Stimulated activated CD4-positive, alpha-beta T cell treated with anti-CD3 and anti-CD28 coated beads, Interleukin-4, amount 100 ng/mL, for 24 hours (primary cell): ENCODE measurements around the gene EEF2.
"Not testable (repeated sequence)": the region's sequence is repeated elsewhere in the genome, so short reads cannot be mapped to it uniquely, and the experiment has no call there.

Experiments
- DNase-seq: peaks from one replicate; pipeline ENCODE4 v3.0.0-alpha.2; 2020

The EEF2 gene

DNA sequence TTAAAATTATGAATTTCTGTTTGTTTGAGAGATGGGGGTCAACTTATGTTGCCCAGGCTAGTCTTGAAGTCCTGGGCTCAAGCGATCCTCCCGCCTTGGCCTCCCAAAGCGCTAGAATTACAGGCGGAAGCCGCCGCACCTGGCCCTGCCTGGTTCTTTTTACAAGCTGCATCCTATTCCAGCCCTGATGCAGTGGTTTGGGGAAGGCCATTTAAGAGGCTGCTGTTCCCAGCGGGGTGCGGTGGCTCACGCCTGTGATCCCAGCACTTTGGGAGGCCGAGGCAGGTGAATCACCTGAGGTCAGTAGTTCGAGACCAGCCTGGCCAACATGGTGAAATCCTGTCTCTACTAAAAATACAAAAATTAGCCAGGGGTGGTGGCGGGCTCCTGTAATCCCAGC, 17.3 kb downstream of the EEF2 start:
- not testable (repeated sequence) for DNase-seq

DNA sequence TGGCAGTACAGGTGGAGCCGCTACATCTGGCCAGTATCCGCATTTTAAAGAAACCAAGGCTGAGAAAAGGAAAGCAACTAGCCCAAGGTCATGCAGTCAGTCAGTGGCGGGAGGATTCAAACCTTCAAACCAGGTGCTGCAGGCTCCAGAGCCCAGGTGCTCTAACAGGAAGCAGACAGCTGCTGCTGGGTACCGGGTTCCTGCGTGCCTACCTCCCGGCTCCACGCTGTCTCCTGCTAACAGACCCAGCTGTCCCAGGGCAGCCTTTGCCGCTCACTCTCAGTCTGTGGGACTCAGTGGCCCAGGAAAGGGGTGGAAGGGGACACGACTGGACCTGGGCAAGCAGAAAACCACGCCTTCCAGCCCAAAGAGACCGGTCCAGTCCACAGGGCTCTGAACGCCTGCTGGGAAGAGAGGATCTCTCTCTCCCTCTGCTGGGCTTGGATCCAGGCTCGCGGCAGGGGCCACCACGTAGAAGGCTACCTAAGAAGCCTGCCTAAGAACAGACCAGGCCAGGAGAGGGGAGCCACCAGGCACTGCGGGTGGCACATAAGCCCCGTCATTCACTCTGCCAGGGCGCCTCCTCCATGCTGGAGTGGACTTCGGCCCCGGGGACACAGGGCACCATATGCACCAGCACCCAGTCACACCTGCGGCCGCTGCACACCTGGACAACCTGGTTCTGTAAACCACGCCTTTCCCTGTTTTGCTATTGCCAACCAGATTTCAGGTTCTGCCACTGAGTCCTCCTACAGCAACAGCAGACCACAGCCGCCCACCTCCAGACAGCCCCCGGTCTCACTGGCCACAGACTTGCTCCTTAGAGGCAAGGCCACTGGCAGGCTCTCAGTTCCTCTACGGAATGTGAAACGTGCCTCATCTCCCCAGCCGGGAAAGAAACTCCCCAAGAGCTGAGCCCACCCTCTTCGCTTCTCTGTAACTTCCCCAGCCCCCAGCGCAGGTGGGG, 18.9 kb downstream of the EEF2 start:
- DNase-seq, result no peak

DNA sequence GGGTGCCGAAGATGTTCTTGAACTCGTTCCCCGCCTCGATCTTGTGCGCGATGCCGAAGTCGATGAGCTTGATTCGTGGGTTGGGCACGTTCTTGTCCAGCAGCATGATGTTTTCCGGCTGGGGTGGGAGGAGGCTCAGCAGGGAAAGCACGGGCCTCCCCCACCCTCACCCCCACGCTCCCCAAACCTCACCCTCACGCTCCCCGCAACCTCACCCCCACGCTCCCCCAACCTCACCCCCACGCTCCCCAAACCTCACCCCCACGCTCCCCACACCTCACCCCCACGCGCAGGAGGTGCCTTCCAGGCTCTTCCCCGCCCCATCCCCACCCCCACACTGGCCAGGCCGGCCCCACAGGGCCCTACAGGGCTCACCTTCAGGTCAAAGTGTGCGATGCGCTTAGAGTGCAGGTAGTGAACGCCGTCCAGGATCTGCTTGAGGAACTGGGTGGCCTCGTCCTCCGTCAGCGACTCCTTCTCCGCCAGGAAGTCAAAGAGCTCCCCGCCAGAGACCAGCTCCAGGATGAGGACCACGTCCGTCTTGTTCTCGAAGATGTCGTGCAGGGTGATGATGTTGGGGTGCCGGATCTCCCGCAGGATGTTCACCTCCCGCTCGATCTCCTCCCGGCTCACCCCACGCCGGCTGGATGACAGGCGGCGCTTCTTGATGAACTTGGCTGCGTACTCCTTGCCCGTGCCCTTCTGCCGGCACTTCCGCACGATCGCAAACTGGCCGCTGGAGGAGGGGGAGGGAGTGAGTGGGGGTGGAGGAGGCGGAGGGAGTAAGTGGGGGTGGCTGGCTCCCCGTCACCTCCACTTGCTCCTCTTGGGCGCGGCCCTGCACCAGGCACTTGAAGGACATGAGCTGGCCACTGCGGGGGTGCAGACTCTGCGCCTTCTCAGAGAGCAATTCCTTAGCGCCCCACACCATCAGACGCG, 20.7 kb downstream of the EEF2 start:
- DNase-seq, result no peak

DNA sequence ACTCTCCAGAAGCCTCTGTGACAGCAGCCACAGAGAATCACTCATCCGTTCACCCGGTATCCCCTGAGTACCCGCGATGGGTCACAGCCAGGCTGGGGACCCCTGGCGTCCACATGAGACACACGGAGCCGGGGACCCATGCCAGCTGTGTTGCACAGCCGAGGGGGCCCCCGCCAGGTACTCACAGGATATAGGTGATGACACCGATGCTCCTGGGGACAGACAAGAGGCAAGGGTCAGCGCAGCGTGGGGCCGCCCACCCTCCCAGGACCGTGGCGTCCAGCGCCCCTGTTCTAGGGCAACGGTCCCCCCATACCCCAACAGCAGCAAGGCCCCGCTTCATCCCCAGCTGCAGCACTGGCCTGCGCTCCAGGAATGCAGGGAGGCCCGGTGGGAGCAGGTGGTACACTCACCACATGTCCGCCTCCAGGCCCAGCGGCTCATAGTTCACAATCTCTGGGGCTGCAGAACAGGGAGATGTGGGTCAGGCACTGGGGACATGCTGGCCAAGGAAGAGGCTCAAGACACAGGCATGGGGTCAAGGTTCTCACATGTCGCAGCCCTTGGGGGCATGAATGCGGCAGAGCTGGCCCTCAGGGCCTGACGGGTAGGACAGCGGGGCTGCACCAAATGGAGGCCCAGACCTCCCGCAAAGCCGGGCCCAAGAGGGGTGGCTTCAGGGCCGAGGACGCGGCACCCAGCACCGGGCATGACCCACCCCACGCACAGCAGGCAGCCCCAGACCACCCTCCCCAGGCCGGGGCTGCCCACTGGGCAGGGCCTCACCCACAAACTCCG, 21.6 kb downstream of the EEF2 start:
- DNase-seq, result no peak

DNA sequence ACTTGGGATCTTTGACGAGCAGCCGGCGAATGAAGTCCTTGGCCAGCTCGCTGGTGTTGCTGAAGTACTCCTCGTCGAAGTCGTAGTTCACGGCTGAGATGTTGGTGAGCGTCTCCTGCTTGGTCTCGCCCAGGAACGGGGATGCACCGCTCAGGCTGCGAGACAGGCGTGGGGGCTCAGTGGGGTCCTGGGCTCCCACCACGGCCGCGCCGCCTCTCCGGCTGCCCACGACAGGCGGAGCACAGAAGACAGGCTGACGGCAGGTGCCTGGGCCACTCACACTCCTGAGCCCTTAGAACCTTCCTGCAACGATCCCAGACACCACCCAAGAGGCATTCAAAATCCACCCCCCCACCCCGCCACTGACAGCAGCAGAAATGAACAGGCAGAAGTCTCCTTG, 24.3 kb downstream of the EEF2 start:
- no peak for DNase-seq

DNA sequence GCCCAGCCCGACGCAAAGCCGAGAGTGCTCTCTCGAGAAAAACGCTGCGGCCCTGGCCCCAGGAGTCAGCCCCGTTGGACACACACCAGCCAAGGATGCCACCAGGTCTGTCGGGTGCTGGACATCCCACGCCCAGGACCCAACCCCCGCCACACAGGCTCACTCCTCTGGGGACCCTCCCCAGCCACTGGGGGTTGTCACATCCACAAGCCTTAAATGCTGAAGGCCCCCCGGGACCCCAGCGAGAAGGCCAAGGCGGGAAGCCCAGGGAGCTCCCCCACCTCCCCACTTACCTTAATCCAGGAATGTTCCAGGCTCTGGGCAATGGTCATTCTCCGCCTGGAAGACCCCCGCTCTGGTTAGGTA, 25.5 kb downstream of the EEF2 start:
- DNase-seq, result no peak

DNA sequence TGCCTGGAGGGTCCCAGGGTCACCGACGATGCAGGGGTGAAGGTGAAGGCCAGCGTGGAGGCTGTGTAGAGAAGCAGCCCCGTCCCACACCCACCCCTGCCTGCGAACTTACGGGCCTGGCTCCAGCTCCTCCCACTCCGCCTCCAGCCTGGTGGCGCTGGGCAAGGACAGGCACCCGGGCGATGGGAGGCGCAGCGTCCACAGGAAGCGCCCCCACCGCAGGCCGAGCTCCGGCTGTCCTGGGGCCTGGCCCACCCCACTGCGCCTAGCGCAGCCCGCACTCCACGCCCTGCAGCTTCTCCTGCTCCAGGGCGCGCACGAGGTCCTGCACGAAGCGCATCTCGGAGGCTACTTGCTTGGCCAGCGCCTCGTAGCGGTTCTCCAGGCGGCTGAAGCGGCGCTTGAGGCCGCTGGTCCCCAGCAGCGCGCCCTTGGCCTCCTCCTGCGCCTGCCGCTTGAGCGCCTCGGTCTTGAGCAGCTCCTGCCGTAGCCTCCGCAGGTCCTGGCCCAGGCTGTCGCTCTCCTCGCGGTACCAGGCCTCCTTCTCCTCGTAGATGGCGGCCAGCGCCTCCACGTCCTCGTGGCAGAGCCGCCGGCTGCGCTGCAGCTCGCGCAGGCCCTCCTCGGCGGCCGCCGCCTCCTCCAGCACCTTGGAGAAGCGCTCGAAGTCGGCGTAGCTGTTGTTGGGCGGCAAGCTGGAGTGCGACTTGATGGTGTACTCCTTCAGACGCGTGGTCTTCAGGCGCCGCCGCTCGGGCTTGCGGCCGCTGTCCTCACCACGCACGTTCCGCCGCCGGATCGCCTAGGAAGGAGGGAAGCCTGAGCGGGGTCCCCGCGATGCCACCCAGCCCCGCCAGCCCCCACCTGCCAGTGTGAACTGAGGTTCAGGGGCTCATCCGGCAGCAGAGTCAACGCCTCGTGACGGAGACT, 26.2 kb downstream of the EEF2 start:
- DNase-seq, result no peak

DNA sequence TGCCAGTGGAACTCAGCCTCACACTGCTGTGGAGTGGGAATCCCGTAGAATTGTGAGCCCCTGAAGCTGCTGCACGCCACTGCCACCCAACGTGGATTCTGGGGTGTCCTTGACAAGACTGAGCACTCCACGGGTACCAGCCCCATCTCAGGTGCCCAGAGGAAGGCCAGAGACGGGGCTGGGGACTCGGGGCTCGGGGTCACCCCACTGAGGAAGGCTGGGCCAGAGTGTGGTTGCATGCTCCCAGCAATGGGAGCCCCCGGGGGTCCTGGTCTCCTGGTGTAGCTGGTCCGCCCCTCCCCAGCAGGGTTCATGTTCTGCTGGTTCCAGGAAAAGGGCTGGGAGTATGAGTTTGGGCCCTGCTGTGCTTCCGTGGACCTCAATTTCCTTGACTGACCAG, 29.6 kb downstream of the EEF2 start:
- DNase-seq, result no peak

DNA sequence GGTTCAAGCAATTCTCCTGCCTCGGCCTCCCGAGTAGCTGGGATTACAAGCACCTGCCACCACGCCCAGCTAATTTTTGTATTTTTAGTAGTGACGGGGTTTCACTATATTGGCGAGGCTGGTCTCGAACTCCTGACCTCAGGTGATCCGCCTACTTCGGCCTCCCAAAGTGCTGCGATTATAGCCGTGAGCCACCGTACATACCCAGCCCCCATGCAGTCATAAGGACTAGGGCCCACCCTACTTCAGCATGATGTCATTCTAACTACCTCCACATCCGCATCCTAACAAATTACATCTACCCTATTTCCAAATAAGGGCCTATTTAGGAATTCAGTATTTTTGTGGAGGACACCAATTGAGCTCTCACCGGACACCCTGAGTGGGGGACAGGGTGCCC, 30.0 kb downstream of the EEF2 start:
- not testable (repeated sequence) for DNase-seq

DNA sequence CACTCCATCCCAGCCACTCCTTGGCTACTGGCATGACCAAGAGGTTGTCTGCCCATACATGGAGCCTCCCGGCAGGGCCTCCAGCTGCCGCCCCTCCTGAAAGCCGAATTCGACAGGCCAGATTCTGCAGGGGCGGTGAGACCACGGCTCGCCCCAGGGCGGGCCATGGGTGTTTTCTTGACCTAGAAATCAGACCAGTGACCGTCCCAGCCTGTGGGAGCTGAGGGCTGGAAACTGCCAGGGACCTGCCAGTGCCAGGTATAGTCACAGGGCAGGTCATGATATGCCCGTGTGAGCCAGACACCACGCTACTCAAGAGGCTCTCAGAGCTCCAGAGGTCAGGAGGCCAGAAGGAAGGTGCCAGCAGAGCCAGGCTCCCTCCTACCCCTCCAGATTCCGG, 31.2 kb downstream of the EEF2 start:
- no peak for DNase-seq

DNA sequence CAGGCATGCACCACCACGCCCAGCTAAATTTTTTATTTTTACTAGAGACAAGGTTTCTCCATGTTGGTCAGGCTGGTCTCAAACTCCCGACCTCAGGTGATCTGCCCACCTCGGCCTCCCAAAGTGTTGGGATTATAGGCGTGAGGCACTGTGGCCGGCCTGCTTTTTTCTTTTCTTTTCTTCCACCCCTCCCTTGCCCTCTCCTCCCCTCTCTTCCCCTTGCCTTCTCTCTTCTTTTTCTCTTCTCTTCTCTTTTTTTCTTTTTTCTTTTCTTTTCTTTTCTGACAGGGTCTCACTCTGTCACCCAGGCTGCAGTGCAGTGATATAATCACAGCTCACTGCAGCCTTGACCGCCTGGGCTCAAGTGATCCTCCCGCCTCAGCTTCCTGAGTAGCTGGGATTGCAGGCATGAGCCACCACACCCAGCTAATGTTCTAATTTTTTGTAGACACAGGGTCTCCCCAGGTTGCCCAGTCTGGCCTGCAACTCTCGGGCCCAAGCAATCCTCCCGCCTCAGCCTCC, 32.4 kb downstream of the EEF2 start:
- DNase-seq, result not testable (repeated sequence)

DNA sequence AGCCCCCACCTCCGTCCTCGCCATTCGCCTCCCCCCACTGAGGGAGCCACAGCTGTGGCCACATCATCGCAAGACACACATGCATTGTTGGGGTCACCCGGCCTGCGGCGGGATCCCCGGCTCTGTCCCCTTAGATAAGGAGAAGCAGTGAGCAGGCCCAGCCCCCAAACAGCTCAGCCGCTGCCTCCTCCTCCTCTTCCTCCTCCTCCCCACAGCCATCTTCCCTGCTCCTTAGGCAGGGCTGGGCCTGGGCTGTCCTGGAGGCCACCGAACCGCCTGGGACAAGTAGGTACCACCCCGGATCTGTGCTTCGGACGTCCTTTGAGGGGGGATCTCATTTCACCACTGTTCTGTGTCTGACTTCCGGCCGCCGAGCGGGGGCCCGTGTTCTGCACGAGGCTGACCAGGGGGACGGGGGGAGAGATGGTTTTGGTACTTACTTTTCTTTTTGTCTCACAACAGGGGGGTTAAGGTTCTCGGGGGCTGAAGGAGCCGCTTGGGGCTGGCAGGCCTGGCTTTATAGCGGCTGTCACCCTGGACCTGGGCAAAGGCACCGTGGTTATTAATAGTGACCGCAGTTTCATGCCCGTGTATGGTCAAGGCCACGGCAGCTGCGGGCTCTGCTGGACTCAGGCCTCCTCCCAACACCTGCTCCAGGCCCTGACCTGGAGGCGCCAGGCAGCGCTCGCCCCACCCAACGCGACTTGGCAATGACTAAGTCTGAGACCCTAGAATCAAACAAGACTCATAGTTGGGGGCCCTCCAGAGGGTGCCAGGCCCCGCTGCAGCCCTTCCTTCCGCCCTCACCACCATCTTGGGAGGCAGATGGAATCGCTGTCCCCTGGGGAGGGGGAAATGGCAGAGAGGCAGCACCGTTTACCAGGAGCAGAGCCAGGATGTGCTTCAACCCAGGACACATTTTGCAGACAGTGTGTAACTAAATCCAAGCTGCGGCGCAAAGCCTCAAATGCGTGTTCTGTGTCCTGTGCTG, 34.1 kb downstream of the EEF2 start:
- no peak for DNase-seq

DNA sequence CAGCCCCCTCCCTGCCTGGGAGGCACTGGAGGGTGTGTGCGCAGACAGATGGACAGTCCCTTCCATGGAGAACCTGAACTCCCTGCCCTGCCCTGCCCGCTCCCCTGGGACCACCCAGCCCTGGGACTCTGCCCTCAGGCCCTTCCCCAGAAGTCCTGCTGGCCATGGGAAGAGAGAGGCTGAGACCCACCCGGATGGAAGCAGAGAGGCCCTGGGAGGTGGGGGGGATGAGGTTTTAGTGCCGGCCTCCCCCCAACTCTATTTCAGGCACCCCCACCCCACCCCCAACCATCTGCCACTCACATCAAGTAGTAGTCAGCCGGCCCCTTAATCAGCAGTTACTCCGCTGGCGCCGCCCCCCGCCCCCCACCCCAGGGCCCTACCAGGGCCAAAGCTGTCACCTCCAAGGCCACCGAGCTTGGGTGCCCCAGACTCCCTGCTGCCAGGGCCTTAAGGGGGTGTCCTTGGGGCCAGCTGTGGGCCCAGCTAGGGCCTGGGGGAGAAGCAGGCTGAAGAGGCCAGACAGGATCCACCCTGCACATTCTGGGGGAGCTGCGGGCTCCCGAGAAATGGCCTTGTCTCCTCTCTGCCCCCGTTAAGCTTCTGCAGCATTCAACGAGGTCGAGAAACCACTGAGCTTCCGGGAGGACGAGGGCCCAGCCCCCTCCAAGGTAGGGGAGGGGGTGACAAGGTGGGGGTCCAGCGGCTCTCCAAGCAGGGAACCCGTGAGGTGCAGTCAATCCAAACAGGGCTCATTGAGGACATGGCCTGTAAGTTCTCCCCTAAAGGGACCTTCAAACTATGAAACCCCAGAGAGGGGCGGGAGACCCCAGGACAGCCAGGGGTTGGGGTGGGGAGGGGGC, 35.0 kb downstream of the EEF2 start:
- DNase-seq, result no peak

DNA sequence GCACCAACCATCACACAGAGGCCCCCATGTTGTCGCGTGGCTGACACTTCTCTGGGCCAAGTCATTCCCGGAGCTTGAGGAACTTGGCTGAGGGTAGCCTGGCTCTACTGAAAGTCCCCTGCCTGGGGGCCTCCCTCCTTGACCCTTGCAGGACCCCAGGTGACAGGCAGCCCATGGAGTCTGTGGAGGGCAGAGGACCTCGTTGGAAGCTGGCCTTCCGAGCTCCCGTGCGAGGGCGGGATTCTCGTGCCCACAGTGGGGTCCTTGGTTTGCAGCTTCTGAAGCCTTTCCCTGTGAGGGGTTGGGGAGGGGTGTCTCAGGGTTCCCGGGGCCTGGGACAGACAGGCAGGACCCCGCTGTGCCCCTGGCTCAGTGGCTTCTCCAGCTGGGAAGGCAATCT, 36.0 kb downstream of the EEF2 start:
- no peak for DNase-seq

DNA sequence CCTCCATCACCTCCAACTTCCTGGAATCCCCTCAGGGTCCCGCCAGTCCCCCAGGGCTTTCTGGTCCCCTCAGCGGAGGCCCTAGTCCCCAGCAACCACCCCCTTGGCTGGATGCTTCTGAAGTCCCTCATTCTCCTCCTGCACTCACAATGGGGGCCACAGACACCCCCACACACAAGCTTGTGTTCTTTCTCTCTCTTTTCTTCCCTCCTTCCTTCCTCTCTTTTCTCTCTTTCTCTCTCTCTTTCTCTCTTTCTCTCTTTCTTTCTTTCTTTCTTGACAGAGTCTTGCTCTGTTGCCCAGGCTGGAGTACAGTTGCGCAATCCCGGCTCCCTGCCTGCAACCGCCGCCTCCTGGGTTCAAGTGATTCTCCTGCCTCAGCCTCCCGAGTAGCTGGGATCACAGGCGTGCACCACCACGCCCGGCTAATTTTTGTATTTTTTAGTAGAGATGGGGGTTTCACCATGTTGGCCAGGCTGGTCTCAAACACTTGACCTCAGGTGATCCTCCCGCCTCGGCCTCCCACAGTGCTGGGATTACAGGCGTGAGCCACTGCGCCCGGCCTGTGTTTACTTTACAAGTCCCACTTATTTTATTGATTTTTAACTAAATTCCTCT, 37.8 kb downstream of the EEF2 start:
- not testable (repeated sequence) for DNase-seq

DNA sequence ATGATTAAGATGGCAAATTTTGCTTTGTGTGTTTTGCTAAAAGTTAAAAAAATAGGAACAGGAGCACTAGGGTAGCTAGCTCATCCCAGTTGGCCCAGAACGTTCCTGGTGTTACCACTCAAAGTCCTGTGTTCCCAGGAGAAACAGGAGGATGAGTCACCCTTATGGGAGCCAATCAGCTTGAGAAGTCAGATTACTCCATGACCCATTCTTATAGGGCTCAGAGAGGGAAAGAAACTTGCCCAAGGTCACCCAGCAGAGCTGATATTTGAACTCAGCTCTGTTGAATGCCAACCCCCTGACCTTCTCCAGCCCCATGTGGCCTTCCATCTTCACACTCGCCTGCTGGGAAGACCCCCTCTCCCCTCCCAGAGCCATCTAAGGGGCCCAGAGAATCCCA, 39.4 kb downstream of the EEF2 start:
- no peak for DNase-seq

DNA sequence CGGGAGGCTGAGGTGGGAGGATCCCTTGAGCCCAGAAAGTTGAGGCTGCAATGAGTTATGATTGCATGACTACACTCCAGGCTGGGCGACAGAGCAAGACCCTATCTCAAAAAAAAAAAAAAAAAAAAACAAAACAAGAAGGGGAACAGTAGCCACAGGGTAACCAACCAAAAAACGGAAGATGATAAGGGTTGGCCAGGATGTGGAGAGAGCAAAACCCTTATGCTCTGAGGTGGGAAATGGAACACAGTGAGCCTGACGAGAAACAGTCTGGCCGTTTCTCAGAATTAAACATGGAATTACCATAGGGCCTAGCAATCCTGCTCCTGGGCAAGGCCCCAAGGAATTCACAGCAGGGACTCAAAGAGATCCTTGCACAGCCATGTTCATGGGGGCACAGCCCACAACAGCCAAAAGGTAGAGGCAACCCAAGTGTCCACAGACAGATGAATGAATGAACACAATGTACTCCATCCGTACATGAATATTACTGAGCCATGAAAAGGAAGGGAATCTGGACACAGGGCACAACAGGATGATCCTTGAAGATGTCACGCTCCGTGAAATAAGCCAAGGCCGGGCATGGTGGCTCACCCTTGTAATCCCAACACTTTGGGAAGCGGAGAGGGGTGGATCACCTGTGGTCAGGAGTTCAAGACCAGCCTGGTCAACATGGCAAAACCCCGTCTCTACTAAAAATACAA, 41.1 kb downstream of the EEF2 start:
- DNase-seq, result no peak

DNA sequence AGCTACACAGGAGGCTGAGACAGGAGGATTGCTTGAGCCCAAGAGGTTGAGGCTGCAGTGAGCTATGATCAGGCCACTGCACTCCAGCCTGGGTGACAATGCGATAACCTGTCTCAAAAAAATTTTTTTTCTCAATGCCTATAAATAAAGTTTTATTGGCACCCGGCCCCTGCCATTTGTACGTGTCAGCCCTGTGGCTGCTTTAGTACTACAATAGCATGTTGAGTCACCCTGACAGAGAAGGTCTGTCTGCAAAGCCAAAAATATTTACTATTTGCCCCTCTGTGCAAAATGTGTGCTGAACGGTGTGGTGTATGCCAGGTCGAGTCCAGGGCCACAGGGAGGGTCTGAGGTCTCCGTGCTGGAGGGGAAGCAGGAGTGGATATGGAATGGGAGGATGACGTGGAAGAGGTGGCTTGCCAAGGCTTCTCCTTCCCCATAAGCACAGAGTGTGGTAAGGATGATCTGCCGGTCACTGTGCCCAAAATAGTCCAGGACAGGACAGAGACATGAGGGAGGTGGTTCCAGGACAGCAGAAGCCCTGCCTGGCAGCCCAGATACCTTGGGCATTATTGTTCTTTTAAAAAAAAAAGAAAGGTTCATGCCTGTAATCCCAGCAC, 42.4 kb downstream of the EEF2 start:
- DNase-seq, result no peak
